Measurements from ENCODE around the gene FIS1. TPM values are rescaled to one million over a fixed set of nuclear protein-coding genes. Genes with fewer than 3 reads are reported as not detected.
"Not testable (repeated sequence)": the region's sequence is repeated elsewhere in the genome, so short reads cannot be mapped to it uniquely, and the experiment has no call there.

Gene FIS1
- total RNA-seq, 4 donors from 2014 or later, result 129 to 251 (median 233) TPM

DNA sequence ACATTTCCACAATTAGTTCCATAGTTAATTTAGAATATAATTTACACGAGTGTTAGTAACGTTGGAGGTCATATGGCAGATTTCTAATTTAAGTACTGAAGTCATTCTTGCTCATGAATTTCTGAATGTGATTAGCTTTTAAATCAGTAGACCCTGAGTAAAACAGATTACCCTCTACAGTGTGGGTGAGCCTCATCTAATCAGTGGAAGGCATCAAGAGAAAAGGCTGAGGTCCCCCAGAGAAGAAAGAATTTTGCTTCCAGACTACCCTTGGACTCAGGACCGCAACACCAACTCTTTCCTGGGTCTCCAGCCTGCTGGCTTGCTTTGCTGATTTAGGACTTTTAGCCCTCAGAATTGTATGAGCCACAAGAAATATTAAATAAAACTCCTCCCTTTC is 43.6 kb upstream of the FIS1 start:
- TF ChIP-seq POLR2A (IDR thresholded peaks at IDR 0.05) (no peak), CTCF (IDR thresholded peaks at IDR 0.05) (no peak)
- no peaks in the 10 kb centered on the region for H3K36me3 ChIP-seq
- no peaks in the 10 kb centered on the region for H3K4me1 ChIP-seq
- no peaks in the 10 kb centered on the region for H3K9me3 ChIP-seq
- H3K27ac ChIP-seq, result no peak overlapping the region
- no peak overlapping the region for H3K4me3 ChIP-seq
- H3K27me3 ChIP-seq, result peaks cover 0 to 4% of the 10 kb centered on the region in 2 donors
- DNase-seq, result no peak
- intact Hi-C loops (cut with DNase I; ENCODE audit: low total_unique reads), result no loop called here

DNA sequence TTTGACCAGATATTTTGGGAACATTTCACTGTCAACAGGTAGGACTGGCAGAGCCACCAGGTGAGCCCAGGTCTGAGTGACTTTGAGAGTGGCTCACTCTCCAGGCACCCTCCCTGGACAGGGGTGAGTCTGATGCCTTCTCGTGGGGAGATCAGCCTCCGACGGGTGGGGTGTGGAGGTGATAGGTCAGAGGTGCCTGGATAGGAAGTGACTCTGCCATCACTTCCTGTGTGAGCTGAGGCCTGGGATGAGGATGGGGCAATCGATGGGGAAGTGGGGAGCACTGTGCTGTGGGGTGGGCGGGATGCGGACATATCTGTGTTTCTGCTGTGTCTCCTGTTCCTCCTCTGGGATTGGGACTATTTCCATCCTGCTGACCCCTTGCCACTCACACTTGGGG is 42.2 kb upstream of the FIS1 start:
- peaks cover 0 to 4% of the 10 kb centered on the region in 2 donors for H3K27me3 ChIP-seq
- no peaks in the 10 kb centered on the region for H3K9me3 ChIP-seq
- H3K4me1 ChIP-seq, result no peaks in the 10 kb centered on the region
- H3K4me3 ChIP-seq, result no peak overlapping the region
- no peak for DNase-seq
- H3K36me3 ChIP-seq, result no peaks in the 10 kb centered on the region
- TF ChIP-seq CTCF (IDR thresholded peaks at IDR 0.05) (no peak), POLR2A (IDR thresholded peaks at IDR 0.05) (no peak)
- H3K27ac ChIP-seq, result no peak overlapping the region
- intact Hi-C loops (cut with DNase I; ENCODE audit: low total_unique reads), result no loop called here

DNA sequence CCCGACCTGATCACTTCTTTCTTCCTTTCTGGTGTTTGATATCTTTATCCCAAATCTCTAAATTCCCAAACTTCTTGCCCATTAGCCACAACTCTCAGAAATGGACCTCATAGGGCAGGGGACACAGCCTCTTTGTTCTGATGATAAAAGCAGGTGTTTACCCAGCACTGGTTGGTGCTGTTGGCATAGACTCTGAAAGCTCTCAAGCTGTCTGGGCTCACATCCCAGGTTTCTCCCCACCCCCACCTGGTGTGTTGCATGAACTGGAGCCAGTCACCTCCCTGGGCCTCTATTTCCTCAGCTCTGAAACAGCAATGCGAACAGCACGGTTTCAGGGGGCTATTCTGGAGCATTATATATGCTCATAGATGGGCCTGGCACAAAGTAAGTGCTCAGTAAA is 41.0 kb upstream of the FIS1 start:
- H3K36me3 ChIP-seq; H3K4me1 ChIP-seq; intact Hi-C loops (cut with DNase I; ENCODE audit: low total_unique reads); H3K27me3 ChIP-seq; H3K4me3 ChIP-seq; H3K9me3 ChIP-seq; DNase-seq; H3K27ac ChIP-seq: not testable (repeated sequence)

DNA sequence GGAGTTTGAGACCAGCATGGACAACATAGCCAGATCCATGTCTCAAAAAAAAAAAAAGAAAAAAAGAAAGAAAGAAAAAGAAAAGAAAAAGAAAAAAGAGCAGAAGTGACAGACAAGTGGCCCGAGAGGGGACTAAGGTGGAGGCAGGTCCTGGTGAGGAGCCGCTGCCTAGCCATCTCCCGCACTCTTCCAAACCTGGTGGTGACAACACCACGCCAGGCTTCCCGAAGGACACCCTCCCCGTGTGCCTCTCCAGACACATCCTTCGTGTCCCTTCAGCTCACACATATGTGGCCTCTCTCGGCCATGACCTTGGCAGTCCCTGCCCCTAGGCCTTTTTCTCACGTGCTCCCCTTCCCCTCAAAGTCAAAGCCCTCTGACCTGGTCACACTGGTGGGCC is 40.3 kb upstream of the FIS1 start:
- DNase-seq, result no peak
- H3K36me3 ChIP-seq, result no peaks in the 10 kb centered on the region
- no peak overlapping the region for H3K27ac ChIP-seq
- TF ChIP-seq POLR2A (IDR thresholded peaks at IDR 0.05) (no peak), CTCF (IDR thresholded peaks at IDR 0.05) (no peak)
- intact Hi-C loops (cut with DNase I; ENCODE audit: low total_unique reads), result no loop called here
- no peaks in the 10 kb centered on the region for H3K27me3 ChIP-seq
- H3K4me1 ChIP-seq, result no peaks in the 10 kb centered on the region
- no peaks in the 10 kb centered on the region for H3K9me3 ChIP-seq
- no peak overlapping the region for H3K4me3 ChIP-seq

DNA sequence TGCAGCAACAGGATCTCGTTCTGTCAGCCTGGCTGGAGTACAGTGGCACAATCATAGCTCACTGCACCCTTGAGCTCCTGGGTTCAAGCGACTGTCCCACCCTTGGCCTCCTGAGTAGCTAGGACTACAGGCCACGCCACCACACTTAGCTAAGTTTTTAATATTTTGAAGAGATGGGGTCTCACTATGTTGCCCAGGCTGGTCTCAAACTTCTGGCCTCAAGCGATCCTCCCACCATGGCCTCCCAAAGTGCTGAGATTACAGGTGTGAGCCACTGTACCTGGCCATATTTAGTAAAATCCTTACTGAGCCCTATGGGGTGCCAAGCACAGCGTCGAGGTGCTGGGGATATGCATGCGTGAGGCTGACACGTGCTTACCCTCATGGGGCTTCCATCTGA is 36.0 kb upstream of the FIS1 start:
- H3K4me1 ChIP-seq; H3K27me3 ChIP-seq; H3K36me3 ChIP-seq; H3K4me3 ChIP-seq; DNase-seq; H3K9me3 ChIP-seq; H3K27ac ChIP-seq; intact Hi-C loops (cut with DNase I; ENCODE audit: low total_unique reads): not testable (repeated sequence)

GRCh38 chr7:101278461-101279292 is 33.8 kb upstream of the FIS1 start:
- no peaks in the 10 kb centered on the region for H3K27me3 ChIP-seq
- TF ChIP-seq CTCF (IDR thresholded peaks at IDR 0.05) (no peak), POLR2A (IDR thresholded peaks at IDR 0.05) (no peak)
- intact Hi-C loops (cut with DNase I; ENCODE audit: low total_unique reads), result no loop called here
- no peak for DNase-seq
- H3K4me1 ChIP-seq, result no peaks in the 10 kb centered on the region
- H3K9me3 ChIP-seq, result no peaks in the 10 kb centered on the region
- H3K4me3 ChIP-seq, result no peak overlapping the region
- no peak overlapping the region for H3K27ac ChIP-seq
- H3K36me3 ChIP-seq, result no peaks in the 10 kb centered on the region
